Stimulated activated CD4-positive, alpha-beta T cell treated with anti-CD3 and anti-CD28 coated beads, Interleukin-1b, Interleukin-23, amount 100 ng/mL, for 4 hours (primary cell): Measurements from ENCODE around the gene FAM131B.
"Not testable (repeated sequence)": the region's sequence is repeated elsewhere in the genome, so short reads cannot be mapped to it uniquely, and the experiment has no call there.

Experiments used
- DNase-seq, 2 donors: peaks; one replicate each; pipeline ENCODE4 v3.0.0-alpha.2; 2020; ENCODE audit warnings: low read depth in 2 of 2

Gene FAM131B

GRCh38 chr7:143362131-143363015 lies at the start of gene FAM131B:
Gene FAM131B, minus strand, starts transcription at chr7:143362713. Its CDS starts 110 bp downstream, at chr7:143362603.
- no peak for DNase-seq

GRCh38 chr7:143411976-143412708 lies 49.6 kb upstream of the FAM131B start:
- no peak for DNase-seq

- DNase-seq, result no peak
These were observed 48.0 kb upstream of the FAM131B start for GRCh38 chr7:143410521-143411004.

DNA sequence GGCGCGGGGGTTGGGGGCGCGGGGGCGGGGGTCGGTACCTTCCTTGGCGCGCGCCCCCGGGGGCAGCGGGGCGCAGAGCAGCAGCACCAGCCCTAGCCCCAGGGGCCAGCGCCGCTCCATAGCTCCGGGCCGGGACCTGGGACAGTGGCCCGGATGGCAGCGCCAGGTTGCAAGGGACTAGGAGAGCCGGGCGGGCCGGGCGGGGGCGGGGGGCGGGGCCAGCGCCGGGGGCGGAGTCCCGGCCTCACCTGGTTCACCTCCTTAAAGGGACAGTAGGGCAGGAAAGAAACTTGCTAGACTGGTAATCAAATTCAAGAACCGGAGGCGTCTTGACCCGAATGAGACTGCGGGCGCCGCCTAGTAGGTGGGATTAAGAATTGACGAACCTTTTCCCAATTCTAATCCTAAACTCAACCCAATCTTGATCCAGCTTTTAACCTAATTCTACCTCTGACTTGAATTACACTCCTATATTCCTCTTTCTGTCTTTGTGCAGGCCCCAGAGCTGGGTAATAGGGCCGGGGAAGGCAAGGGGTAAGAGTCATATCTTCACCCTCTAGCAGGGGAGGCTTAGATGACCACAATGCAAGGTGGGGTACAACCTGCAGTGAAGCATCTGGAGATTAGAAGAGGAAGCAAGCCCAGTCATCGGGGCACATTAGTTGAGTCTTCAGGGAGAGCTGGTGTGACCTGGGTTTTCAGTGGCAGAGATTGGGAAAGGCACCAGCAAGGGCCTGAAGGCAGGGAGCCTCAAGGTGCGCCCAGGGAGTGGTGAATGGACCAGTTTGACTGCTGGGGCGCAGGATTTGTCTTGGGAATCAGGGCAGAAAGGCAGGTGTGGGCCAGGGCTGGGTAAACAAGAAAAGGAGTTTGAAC lies 46.4 kb upstream of the FAM131B start, which contains the start of gene EPHA1:
EPHA1 (minus strand) TSS at position 171 of the 876 bp plus-strand sequence; CDS start at position 120, 51 bp downstream.
- DNase-seq, result peak; percentile 40 to 50

DNA sequence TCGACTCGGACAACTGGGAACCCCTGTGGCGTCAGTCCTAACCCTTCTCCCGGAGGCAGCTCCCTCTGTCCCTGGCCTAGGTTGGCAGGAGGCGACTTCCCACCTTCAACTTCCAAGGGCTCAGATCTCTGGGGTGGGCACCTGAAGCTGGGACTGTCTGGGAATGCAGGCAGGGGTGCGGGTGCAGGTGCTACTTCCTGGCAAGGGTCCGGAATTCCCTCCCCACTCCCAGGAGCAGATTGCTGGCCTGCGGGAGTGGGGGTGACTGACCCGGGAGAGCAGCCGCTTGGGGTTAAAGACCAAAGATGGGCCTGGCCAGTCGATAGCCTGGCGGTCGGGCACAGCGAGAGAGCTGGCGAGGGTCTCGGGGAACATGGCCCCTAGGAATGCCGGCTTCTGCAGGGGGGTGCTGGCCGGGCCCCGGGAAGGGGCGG lies 45.8 kb upstream of the FAM131B start:
- DNase-seq, result no peak

- DNase-seq, result no peak
These were observed 45.1 kb upstream of the FAM131B start for GRCh38 chr7:143407287-143408251.

DNA sequence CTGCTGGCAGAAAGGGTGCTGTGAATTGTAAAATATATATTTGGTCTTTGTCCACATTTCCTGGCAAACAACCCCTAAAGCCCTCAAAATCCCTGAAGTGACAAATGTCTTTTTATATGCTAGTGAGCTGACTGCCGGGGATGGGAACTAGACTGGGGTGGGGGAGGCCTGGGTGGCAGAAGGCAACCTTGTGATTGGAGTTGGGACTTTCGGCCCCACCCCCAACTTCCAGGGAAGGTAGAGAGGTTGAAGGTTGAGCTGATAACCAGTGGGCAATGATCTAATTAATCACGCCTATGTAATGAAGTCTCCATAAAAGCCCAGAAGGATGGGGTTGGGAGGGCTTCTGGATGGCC lies 43.5 kb upstream of the FAM131B start:
- DNase-seq, result no peak

GRCh38 chr7:143405173-143406001 lies 42.9 kb upstream of the FAM131B start:
- no peak for DNase-seq

GRCh38 chr7:143402233-143402632 lies 39.7 kb upstream of the FAM131B start:
- DNase-seq, result not testable (repeated sequence)

GRCh38 chr7:143401265-143401664 lies 38.8 kb upstream of the FAM131B start:
- no peak for DNase-seq

DNA sequence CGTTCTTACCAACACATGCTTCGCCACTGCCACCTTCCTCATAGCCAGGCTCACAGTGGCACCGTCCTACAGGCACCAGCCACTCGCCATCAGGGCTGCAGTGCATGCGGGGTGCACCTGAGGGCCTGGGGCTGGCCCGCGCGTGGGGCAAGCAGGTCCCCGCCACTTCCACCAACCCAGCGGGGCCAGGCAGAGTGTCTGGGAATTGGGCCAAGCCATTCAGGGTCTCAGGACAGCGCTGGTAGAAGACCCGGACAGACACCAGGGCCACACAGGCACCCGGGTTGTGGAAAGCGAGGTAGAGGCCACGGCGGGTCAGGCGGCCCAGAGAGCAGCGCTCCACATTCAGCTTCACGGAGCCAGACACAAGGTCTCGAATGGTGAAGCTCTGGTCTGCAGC lies 37.1 kb upstream of the FAM131B start:
- no peak for DNase-seq

GRCh38 chr7:143399151-143399550 lies 36.6 kb upstream of the FAM131B start:
- no peak for DNase-seq

DNA sequence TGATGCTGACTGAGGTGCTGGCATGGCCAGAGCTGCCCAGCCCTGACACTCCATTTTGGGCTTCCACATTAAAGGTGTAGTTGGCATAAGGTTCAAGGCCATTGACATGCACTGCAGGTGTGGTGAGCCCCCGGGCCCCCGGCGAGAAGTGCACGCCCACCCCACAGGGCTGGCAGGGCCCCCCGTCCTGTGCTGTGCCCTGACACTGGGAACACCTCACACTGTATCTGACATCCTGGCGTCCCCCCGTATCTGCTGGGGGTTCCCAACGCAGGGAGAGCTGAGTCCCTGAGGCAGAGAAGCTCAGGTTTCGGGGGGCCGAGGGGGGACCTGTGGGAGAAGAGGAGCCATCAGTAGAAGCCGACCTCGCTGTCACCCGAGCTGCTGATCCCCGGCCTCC lies 36.1 kb upstream of the FAM131B start:
- DNase-seq, result no peak

- DNase-seq, result no peak
These were observed 35.4 kb upstream of the FAM131B start for GRCh38 chr7:143397710-143398530.

DNA sequence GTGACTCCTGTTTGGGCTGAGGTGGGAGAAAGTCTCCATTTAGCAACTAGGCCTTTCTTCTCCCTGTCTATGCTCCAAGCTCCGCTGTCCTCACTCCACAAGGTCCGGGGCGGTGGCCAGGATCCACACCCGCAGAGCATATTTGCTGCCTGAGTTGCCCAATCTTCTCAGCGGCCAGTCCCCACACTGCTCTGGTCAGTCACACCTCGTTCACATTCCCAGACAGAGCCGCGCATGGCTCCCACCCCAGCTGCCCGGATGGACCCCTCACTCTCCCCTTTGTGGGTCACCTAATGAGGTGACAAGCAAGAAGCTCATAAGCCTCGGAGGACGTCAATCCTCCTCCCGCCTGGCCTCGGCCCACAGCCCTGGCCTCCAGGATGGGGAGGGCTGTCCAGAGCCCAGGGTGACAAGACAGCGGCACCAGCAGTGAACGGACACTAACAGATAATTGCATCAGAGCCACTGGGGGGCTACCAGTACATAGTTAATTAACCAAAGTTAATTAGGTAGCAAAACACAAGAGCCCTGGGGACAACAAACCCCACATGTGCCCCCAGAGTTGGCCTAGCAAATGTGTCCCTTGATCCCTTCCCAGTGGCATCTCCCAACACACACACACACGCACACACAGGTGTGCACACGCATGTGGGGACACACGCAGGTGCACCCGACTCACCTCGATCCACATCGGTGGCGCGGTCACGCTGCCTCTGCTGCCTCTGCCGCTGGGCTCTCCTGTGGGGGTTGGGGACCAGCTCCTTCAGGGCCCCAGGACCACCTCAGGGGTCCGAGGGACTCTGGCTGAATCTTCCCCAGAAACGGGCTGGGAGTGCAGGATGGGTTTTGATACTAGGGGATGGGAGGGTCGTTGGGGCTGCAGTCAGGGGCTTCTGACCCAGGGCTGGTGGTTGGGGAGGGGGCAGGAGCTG lies 34.4 kb upstream of the FAM131B start:
- no peak for DNase-seq

DNA sequence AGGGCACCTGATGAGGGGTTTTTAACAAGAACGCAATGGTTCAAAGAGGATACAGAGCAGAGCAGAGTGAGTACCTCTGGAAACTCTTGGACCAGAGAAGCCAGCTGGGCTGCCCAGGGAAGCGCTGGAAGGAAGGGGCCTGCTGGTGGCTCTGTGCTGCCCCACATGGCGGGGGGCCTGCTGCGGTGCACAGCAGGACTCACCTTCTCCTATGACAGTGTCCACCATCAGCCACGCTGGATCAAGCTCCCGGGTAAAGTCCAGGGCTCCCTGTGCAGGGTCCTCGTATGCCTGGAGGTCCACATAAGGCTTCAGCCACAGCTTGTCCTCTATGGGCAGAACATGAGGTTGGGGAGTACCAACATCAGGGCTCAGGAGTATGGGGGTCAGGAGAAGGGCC lies 33.7 kb upstream of the FAM131B start:
- no peak for DNase-seq
